GM19467 (cell line): ENCODE results near the gene OAS1.
"Not testable (repeated sequence)": the region's sequence is repeated elsewhere in the genome, so short reads cannot be mapped to it uniquely, and the experiment has no call there.

ENCODE experiments used
- ATAC-seq: cut with Tn5 transposase; IDR thresholded peaks from one replicate; pipeline ENCODE4 v1.9.1; 2021; ENCODE audit warnings: mild to moderate bottlenecking, moderate library complexity; ENCODE audit not compliant: unreplicated experiment

Gene OAS1

GRCh38 chr12:112933129-112933505, 26.4 kb downstream of the OAS1 start:
- ATAC-seq = no peak

- ATAC-seq = no peak
These were observed 29.5 kb downstream of the OAS1 start for GRCh38 chr12:112936264-112936663.

- no peak for ATAC-seq
These were observed 30.2 kb downstream of the OAS1 start for GRCh38 chr12:112936927-112937326.

- ATAC-seq = peak; percentile 56
These were observed 31.3 kb downstream of the OAS1 start, which contains the start of gene OAS3 for GRCh38 chr12:112937741-112938719. OAS3 (plus strand) TSS chr12:112938474; CDS start chr12:112938531, 57 bp downstream.

- ATAC-seq = no peak
These were observed 32.0 kb downstream of the OAS1 start for GRCh38 chr12:112938751-112939150.

- ATAC-seq = peak; percentile 58
These were observed 33.1 kb downstream of the OAS1 start for GRCh38 chr12:112939761-112940381.

GRCh38 chr12:112941528-112942335, 35.0 kb downstream of the OAS1 start:
- no peak for ATAC-seq

- no peak for ATAC-seq
These were observed 35.8 kb downstream of the OAS1 start for GRCh38 chr12:112942572-112942971.

GRCh38 chr12:112944024-112944690, 37.4 kb downstream of the OAS1 start:
- no peak for ATAC-seq

- ATAC-seq = no peak
These were observed 38.8 kb downstream of the OAS1 start for GRCh38 chr12:112945515-112945914.

- ATAC-seq = no peak
These were observed 39.7 kb downstream of the OAS1 start for GRCh38 chr12:112946236-112947000.

GRCh38 chr12:112947314-112947713, 40.6 kb downstream of the OAS1 start:
- ATAC-seq = no peak

GRCh38 chr12:112947761-112948160, 41.0 kb downstream of the OAS1 start:
- no peak for ATAC-seq

GRCh38 chr12:112948806-112949205, 42.0 kb downstream of the OAS1 start:
- ATAC-seq = no peak

- no peak for ATAC-seq
These were observed 43.9 kb downstream of the OAS1 start for GRCh38 chr12:112950701-112951100.

- not testable (repeated sequence) for ATAC-seq
These were observed 50.4 kb downstream of the OAS1 start for GRCh38 chr12:112957125-112957524.

GRCh38 chr12:112961074-112961473, 54.3 kb downstream of the OAS1 start:
- no peak for ATAC-seq

- no peak for ATAC-seq
These were observed 54.8 kb downstream of the OAS1 start for GRCh38 chr12:112961536-112961935.

- no peak for ATAC-seq
These were observed 55.8 kb downstream of the OAS1 start for GRCh38 chr12:112962561-112962960.
